Osteocyte (in vitro differentiated cells): ENCODE data around the gene SLC5A10. TPM values are rescaled to one million over a fixed set of nuclear protein-coding genes. Genes with fewer than 3 reads are reported as not detected.

Experiments used
- DNase-seq: peaks from one replicate; pipeline ENCODE4 v3.0.0; 2021; ENCODE audit warnings: mixed read lengths; ENCODE audit not compliant: unreplicated experiment; ENCODE audit errors: extremely low spot score
- H3K27ac Mint-ChIP-seq: one replicate; pipeline ENCODE4 v1.8.0; 2021; ENCODE audit warnings: mild to moderate bottlenecking, mixed read lengths; ENCODE audit not compliant: unreplicated experiment
- H3K27me3 Mint-ChIP-seq: one replicate; pipeline ENCODE4 v1.8.0; 2021; ENCODE audit warnings: mixed read lengths; ENCODE audit not compliant: unreplicated experiment
- H3K36me3 Mint-ChIP-seq: one replicate; pipeline ENCODE4 v1.8.0; 2021; ENCODE audit warnings: mixed read lengths; ENCODE audit not compliant: unreplicated experiment
- H3K4me1 Mint-ChIP-seq: one replicate; pipeline ENCODE4 v1.8.0; 2021; ENCODE audit warnings: mixed read lengths; ENCODE audit not compliant: unreplicated experiment
- H3K4me3 Mint-ChIP-seq: one replicate; pipeline ENCODE4 v1.8.0; 2021; ENCODE audit warnings: mild to moderate bottlenecking, moderate library complexity, mixed read lengths; ENCODE audit not compliant: unreplicated experiment
- H3K9me3 Mint-ChIP-seq: one replicate; pipeline ENCODE4 v1.8.0; 2021; ENCODE audit warnings: mixed read lengths; ENCODE audit not compliant: unreplicated experiment
- CTCF ChIP-seq: fragments of 200-600 bp; sonication (generic); IDR thresholded peaks from 2 replicates; pipeline ENCODE4 v1.5.0; 2021; ENCODE audit warnings: antibody characterized with exemption, mild to moderate bottlenecking, moderate library complexity
- total RNA-seq: library from RNA; stranded (reverse); gene quantifications from 2 replicates; pipeline ENCODE4 v1.2.1, GENCODE V29; 2021

The SLC5A10 gene
- total RNA-seq, 1 donor from 2014 or later = not detected

- Mint-ChIP-seq H3K4me1 (peaks cover 3% of the 10 kb centered on the region), H3K36me3 (peaks cover 5% of the 10 kb centered on the region), H3K27ac (no peak overlapping the region), H3K9me3 (peaks cover 10% of the 10 kb centered on the region), H3K27me3 (no peaks in the 10 kb centered on the region), H3K4me3 (no peak overlapping the region)
- no peak for DNase-seq
- TF ChIP-seq CTCF = no peak
Measured at GRCh38 chr17:18997650-18998196, 45.8 kb downstream of the SLC5A10 start.

- H3K4me3 Mint-ChIP-seq = no peak overlapping the region
- H3K27me3 Mint-ChIP-seq = no peaks in the 10 kb centered on the region
- no peak for TF ChIP-seq CTCF
- H3K27ac Mint-ChIP-seq = no peak overlapping the region
- H3K9me3 Mint-ChIP-seq = peaks cover 10% of the 10 kb centered on the region
- H3K36me3 Mint-ChIP-seq = peaks cover 5% of the 10 kb centered on the region
- no peak for DNase-seq
- H3K4me1 Mint-ChIP-seq = peaks cover 5% of the 10 kb centered on the region
Measured at GRCh38 chr17:18999394-18999793, 47.4 kb downstream of the SLC5A10 start.

- H3K27ac Mint-ChIP-seq = no peak overlapping the region
- peaks cover 9% of the 10 kb centered on the region for H3K9me3 Mint-ChIP-seq
- H3K4me1 Mint-ChIP-seq = peaks cover 5% of the 10 kb centered on the region
- peaks cover 5% of the 10 kb centered on the region for H3K36me3 Mint-ChIP-seq
- no peak for TF ChIP-seq CTCF
- no peaks in the 10 kb centered on the region for H3K27me3 Mint-ChIP-seq
- H3K4me3 Mint-ChIP-seq = no peak overlapping the region
- DNase-seq = no peak
Measured at GRCh38 chr17:18999911-19000310, 47.9 kb downstream of the SLC5A10 start.

- Mint-ChIP-seq H3K36me3 (peaks cover 2% of the 10 kb centered on the region), H3K27ac (no peak overlapping the region), H3K27me3 (no peaks in the 10 kb centered on the region), H3K4me1 (peaks cover 5% of the 10 kb centered on the region), H3K9me3 (peaks cover 3% of the 10 kb centered on the region), H3K4me3 (no peak overlapping the region)
- no peak for TF ChIP-seq CTCF
- DNase-seq = no peak
Measured at GRCh38 chr17:19000531-19001325, 48.8 kb downstream of the SLC5A10 start.

GRCh38 chr17:19001907-19002590 is 50.1 kb downstream of the SLC5A10 start:
- Mint-ChIP-seq H3K4me3 (no peak overlapping the region), H3K27ac (no peak overlapping the region), H3K4me1 (peaks cover 5% of the 10 kb centered on the region), H3K9me3 (no peaks in the 10 kb centered on the region), H3K36me3 (no peaks in the 10 kb centered on the region), H3K27me3 (no peaks in the 10 kb centered on the region)
- TF ChIP-seq CTCF = no peak
- DNase-seq = no peak
